GM10248 (cell line): ENCODE results near the gene IQCK.

Experiments
- CTCF ChIA-PET: fragments of 300-600 bp; sonication (Branson Sonifier 250); formaldehyde crosslinking; extraction: SDS; loops from one replicate; lab custom pipeline; 2021; ENCODE audit warnings: antibody characterized with exemption; lab: Yijun Ruan, JAX
- POLR2A ChIA-PET: fragments of 350-650 bp; sonication (Branson Sonifier 250); formaldehyde crosslinking; extraction: SDS; loops from one replicate; lab custom pipeline; 2020; ENCODE audit warnings: antibody characterized with exemption; lab: Yijun Ruan, JAX
- DNase-seq: peaks from one replicate; pipeline ENCODE4 v3.0.0; 2012; ENCODE audit errors: extremely low spot score
- CTCF ChIP-seq: IDR thresholded peaks from 2 replicates; pipeline ENCODE4 v1.5.1; 2012; ENCODE audit warnings: mild to moderate bottlenecking, low read depth; ENCODE audit errors: extremely low read depth, missing control alignments, control extremely low read depth

The IQCK gene

DNA sequence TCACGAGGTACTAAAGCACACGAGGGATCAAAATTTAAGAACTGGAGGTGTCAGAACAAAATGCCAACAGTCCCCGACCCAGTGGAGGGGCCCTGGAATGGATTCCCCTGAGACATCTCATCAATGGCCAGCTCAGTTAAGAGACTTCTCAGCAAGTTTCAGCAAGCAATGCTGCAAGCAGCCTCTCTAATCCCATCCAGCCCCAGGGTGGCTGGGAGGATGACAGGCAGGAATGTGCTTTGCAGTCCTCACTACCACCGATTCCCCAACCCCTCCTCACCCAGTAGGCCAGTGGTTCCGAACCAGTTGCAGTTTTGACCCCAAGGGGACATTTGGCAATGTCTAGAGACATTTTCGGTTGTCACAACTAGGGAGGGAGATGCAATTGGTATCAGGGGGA is 157.8 kb downstream of the IQCK start:
- ChIA-PET POLR2A (no interaction called here), CTCF (interaction anchor here (1.5 kb wide), 1 partner anchor 274 kb away, joined by 3 read pairs; no protein-coding TSS in a partner anchor)
- no peak for DNase-seq
- no peak for TF ChIP-seq CTCF

DNA sequence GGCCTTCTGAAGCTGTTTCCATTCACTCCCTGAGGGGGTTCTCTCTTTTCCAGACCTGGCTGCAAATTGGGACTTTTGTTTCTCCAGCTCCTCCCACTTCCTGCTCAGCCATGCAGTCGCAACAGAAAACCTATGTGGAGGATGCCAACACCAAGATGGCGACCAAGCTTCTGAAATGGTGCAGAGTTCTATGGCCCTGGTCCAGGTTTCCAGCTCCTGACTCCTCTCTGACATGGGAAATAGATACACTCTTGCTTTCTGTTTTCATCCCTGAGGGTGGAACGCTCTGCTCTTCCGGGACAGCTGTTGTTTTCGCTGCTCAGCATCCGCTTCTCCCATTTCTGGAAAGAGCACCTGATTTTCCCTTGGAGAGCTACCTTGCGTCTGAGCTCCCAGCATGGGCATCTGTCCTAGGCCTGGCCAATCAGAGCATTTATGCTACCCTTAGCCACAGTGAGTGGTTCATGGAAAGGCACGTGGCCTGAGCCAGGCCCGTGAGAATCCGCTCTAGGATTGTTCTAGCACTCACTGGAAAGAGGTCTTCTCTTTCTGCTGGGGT is 158.5 kb downstream of the IQCK start:
- ChIA-PET POLR2A (no interaction called here), CTCF (interaction anchor here (1.2 to 1.7 kb wide), 3 partner anchors 10 to 275 kb away, joined by 3 to 7 read pairs (median 5); no protein-coding TSS in a partner anchor)
- no peak for TF ChIP-seq CTCF
- DNase-seq: no peak

- TF ChIP-seq CTCF: no peak
- POLR2A ChIA-PET: no interaction called here
- CTCF ChIA-PET: interaction anchor here (1.3 to 2.1 kb wide), 2 partner anchors 16 to 29 kb away, joined by 4 read pairs; no protein-coding TSS in a partner anchor
- no peak for DNase-seq
Observed at GRCh38 chr16:19878757-19879156, 160.7 kb downstream of the IQCK start.

DNA sequence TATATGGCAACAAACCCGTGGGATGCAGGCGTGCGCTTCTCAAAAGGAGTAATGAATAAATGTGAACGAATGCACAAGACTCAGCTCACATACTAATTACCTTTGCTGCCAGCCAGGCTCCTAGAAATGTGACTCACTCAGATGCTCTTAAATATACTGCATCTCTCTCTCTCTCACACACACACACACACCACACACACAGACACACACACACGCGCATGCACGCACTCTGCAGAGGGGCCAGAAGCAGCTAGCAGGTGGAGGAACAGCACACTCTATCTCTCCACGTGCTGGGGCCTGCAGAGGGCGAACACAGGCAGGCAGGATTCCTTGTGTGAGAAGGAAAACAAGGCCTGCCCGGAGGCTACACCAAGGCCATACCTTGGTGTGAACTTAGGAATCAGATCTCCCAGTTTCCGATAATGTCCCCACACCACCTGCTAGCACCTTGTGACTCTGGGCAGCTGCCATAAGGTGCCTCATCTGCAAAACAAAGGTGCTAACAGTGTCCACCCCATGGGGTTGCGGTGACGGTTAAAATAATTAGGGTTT is 161.2 kb downstream of the IQCK start:
- POLR2A ChIA-PET: no interaction called here
- CTCF ChIA-PET: interaction anchor here (1.3 to 2.1 kb wide), 3 partner anchors 16 to 29 kb away, joined by 3 to 4 read pairs (median 4); no protein-coding TSS in a partner anchor
- DNase-seq: no peak
- TF ChIP-seq CTCF: no peak

DNA sequence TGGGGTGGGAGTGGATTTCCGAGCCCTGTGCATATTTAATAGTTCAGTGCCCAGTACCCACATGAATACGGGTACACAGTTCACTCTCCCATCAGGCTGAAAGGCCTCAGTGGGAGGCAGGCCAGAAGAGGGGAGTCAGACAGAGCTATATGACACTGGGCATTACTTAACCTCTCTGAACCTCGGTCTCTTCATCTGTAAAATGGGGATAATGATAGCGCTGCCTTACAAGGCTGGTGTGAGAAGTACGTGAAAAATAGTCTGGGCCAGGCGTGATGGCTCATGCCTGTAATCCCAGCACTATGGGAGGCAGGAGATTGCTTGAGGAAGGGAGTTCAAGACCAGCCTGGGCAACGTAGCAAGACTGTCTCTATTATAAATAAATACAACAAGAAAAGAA is 163.0 kb downstream of the IQCK start:
- ChIA-PET CTCF (no interaction called here), POLR2A (no interaction called here)
- DNase-seq: no peak
- TF ChIP-seq CTCF: no peak

DNA sequence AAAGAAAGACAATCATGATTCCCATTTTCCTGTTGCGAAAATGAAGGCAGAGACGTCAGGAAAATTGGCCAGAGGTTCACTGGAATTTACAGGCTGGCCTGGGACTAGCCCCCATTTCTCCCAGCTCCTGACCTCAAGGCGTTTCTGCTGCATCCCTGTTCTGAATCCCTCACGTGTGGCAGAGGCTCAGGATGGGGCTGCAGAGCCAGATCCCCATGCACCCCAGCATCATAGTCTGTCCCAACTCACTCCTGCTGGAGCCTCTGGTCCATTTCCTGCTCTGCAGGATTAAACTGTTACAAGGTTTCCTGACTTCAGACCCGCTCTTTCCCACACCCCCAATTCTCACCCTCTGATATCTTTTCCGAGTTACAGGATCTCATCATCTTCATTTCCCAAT is 163.7 kb downstream of the IQCK start:
- ChIA-PET POLR2A (no interaction called here), CTCF (interaction anchor here (1.6 kb wide), 1 partner anchor 326 kb away, joined by 5 read pairs; the partner anchor contains the start of gene VPS35L)
- TF ChIP-seq CTCF: no peak
- DNase-seq: no peak
